IMR-90 (cell line): ENCODE data around the gene BUD23. TPM values are rescaled to one million over a fixed set of nuclear protein-coding genes. Genes with fewer than 3 reads are reported as not detected.
A peak's percentile ranks its signal among the peaks of the same experiment; 100 is the strongest.

Experiments
- ATAC-seq: fragments of 200-7000 bp; cut with Tn5 transposase; 2 replicates; pipeline ENCODE4 v1.9.1; 2020; ENCODE audit warnings: low read depth, mild to moderate bottlenecking, moderate library complexity
- BruUV-seq: library from RNA; stranded (reverse); fragments of 400-500 nt; replicated peaks from 2 replicates; lab custom pipeline; 2021; lab: Mats Ljungman, UMichigan
- CTCF ChIA-PET: fragments of 300-600 bp; formaldehyde crosslinking; extraction: SDS; loops from one replicate; lab custom pipeline; 2021; ENCODE audit warnings: antibody characterized with exemption; lab: Yijun Ruan, JAX
- POLR2A ChIA-PET: fragments of 300-600 bp; sonication (Branson Sonifier 250); formaldehyde crosslinking; loops from one replicate; lab custom pipeline; 2022; ENCODE audit warnings: antibody characterized with exemption; ENCODE audit not compliant: unreplicated experiment; lab: Charles Lee
- DNase-seq: peaks from one replicate; pipeline ENCODE4 v3.0.0; 2013
- H2AFZ ChIP-seq: replicated peaks from 2 replicates; pipeline ENCODE3; 2013; ENCODE audit warnings: low read length, mild to moderate bottlenecking; ENCODE audit not compliant: poor library complexity
- H2AK5ac ChIP-seq: 2 replicates; pipeline ENCODE4 v1.6.1; 2013; ENCODE audit warnings: low read depth, low read length, inconsistent platforms
- H2AK9ac ChIP-seq: replicated peaks from 2 replicates; pipeline ENCODE3; 2013; ENCODE audit warnings: mild to moderate bottlenecking, low read depth, low read length, moderate library complexity; ENCODE audit not compliant: poor library complexity
- H2BK120ac ChIP-seq: 2 replicates; pipeline ENCODE4 v1.6.1; 2013; ENCODE audit warnings: low read depth, low read length, inconsistent platforms
- H2BK15ac ChIP-seq: 3 replicates; pipeline ENCODE4 v1.6.1; 2013; ENCODE audit warnings: low read depth, low read length, inconsistent platforms
- H2BK20ac ChIP-seq: 2 replicates; pipeline ENCODE4 v1.6.1; 2013; ENCODE audit warnings: low read depth, mild to moderate bottlenecking, inconsistent platforms, low read length, moderate library complexity
- H2BK5ac ChIP-seq: 2 replicates; pipeline ENCODE4 v1.6.1; 2013; ENCODE audit warnings: mild to moderate bottlenecking, low read depth, low read length, inconsistent platforms; ENCODE audit not compliant: poor library complexity, severe bottlenecking
- H3K14ac ChIP-seq: replicated peaks from 2 replicates; pipeline ENCODE4 v1.6.1; 2013; ENCODE audit warnings: low read depth, low read length, inconsistent platforms
- H3K18ac ChIP-seq: 2 replicates; pipeline ENCODE4 v1.6.1; 2013; ENCODE audit warnings: low read depth, low read length, control low read depth
- H3K23ac ChIP-seq: 2 replicates; pipeline ENCODE4 v1.6.1; 2013; ENCODE audit warnings: low read depth, low read length, inconsistent platforms
- H3K27ac ChIP-seq: 2 replicates; pipeline ENCODE4 v1.5.1; 2013; ENCODE audit warnings: mild to moderate bottlenecking, control low read depth, low read length; ENCODE audit not compliant: insufficient read depth
- H3K27me3 ChIP-seq: 2 replicates; pipeline ENCODE4 v1.6.1; 2013; ENCODE audit warnings: low read length; ENCODE audit not compliant: control insufficient read depth, insufficient read depth
- H3K36me3 ChIP-seq: 2 replicates; pipeline ENCODE4 v1.6.1; 2013; ENCODE audit warnings: low read length, mixed read lengths; ENCODE audit not compliant: control insufficient read depth, insufficient read depth
- H3K4ac ChIP-seq: 2 replicates; pipeline ENCODE4 v1.6.1; 2013; ENCODE audit warnings: low read depth, low read length, inconsistent platforms
- H3K4me1 ChIP-seq: 2 replicates; pipeline ENCODE4 v1.6.1; 2013; ENCODE audit warnings: low read length, mixed read lengths; ENCODE audit not compliant: control insufficient read depth, insufficient read depth
- H3K4me2 ChIP-seq: 2 replicates; pipeline ENCODE4 v1.6.1; 2013; ENCODE audit warnings: low read depth, mild to moderate bottlenecking, control low read depth, low read length, moderate library complexity
- H3K4me3 ChIP-seq: 2 replicates; pipeline ENCODE4 v1.5.1; 2013; ENCODE audit warnings: low read depth, mild to moderate bottlenecking, control low read depth, low read length, moderate library complexity; ENCODE audit not compliant: insufficient read depth
- H3K56ac ChIP-seq: 2 replicates; pipeline ENCODE4 v1.6.1; 2013; ENCODE audit warnings: low read length, inconsistent platforms; ENCODE audit not compliant: insufficient read depth; ENCODE audit errors: extremely low read depth
- H3K79me1 ChIP-seq, 2 experiments: 2 replicates each; pipeline ENCODE4 v1.6.1; 2013; ENCODE audit warnings: low read length in 2 of 2, inconsistent platforms in 1 of 2, low read depth in 1 of 2
- H3K9ac ChIP-seq: 2 replicates; pipeline ENCODE4 v1.6.1; 2013; ENCODE audit warnings: low read depth, low read length, control low read depth
- H3K9me1 ChIP-seq: 2 replicates; pipeline ENCODE4 v1.6.1; 2013; ENCODE audit warnings: low read length, inconsistent platforms; ENCODE audit not compliant: insufficient read depth
- H3K9me3 ChIP-seq: 2 replicates; pipeline ENCODE4 v1.6.1; 2013; ENCODE audit warnings: low read length; ENCODE audit not compliant: control insufficient read depth, insufficient read depth
- H4K20me1 ChIP-seq: 2 replicates; pipeline ENCODE4 v1.6.1; 2013; ENCODE audit warnings: low read length, inconsistent platforms; ENCODE audit not compliant: insufficient read depth
- H4K5ac ChIP-seq: 2 replicates; pipeline ENCODE4 v1.6.1; 2013; ENCODE audit warnings: mild to moderate bottlenecking, low read depth, low read length, control low read depth
- H4K8ac ChIP-seq, 2 experiments: 2 replicates each; pipeline ENCODE4 v1.6.1; 2013; ENCODE audit warnings: low read depth in 2 of 2, low read length in 2 of 2, control low read depth in 1 of 2, inconsistent platforms in 1 of 2
- H4K91ac ChIP-seq: 2 replicates; pipeline ENCODE4 v1.6.1; 2013; ENCODE audit warnings: low read depth, low read length, inconsistent platforms; ENCODE audit not compliant: insufficient read depth
- BHLHE40 ChIP-seq: fragments of 150-350 bp; IDR thresholded peaks from 2 replicates; pipeline ENCODE4 v1.6.1; 2016; ENCODE audit warnings: mild to moderate bottlenecking, low read depth, low read length
- CEBPB ChIP-seq: IDR thresholded peaks from 2 replicates; pipeline ENCODE4 v1.6.1; 2012; ENCODE audit warnings: low read depth, low read length, improper control_type of control experiment
- CHD1 ChIP-seq: IDR thresholded peaks from 2 replicates; pipeline ENCODE4 v1.6.1; 2012; ENCODE audit warnings: low read depth, low read length, improper control_type of control experiment
- FOS ChIP-seq: fragments of 150-350 bp; IDR thresholded peaks from 2 replicates; pipeline ENCODE4 v1.6.1; 2016; ENCODE audit warnings: low read depth, low read length
- MAZ ChIP-seq: IDR thresholded peaks from 2 replicates; pipeline ENCODE4 v1.6.1; 2012; ENCODE audit warnings: low read depth, mild to moderate bottlenecking, low read length, improper control_type of control experiment, moderate library complexity, borderline replicate concordance
- MXI1 ChIP-seq: IDR thresholded peaks from 2 replicates; pipeline ENCODE4 v1.6.1; 2012; ENCODE audit warnings: low read depth, mild to moderate bottlenecking, low read length, moderate library complexity, borderline replicate concordance
- NFE2L2 ChIP-seq: fragments of 150-350 bp; IDR thresholded peaks from 2 replicates; pipeline ENCODE4 v1.6.1; 2016; ENCODE audit warnings: low read depth, mild to moderate bottlenecking, low read length
- RAD21 ChIP-seq: IDR thresholded peaks from 2 replicates; pipeline ENCODE4 v1.6.1; 2012; ENCODE audit warnings: low read length, improper control_type of control experiment
- RCOR1 ChIP-seq: IDR thresholded peaks from 2 replicates; pipeline ENCODE4 v1.6.1; 2012; ENCODE audit warnings: mild to moderate bottlenecking, low read length, improper control_type of control experiment; ENCODE audit not compliant: insufficient replicate concordance
- SMC3 ChIP-seq: fragments of 150-350 bp; IDR thresholded peaks from 2 replicates; pipeline ENCODE4 v1.6.1; 2016; ENCODE audit warnings: low read depth, mild to moderate bottlenecking, antibody characterized with exemption, low read length, moderate library complexity
- WGBS, 2 experiments: methylation state at CpG; one replicate each; pipeline versions ENCODE4 v1.1.5 to v1.1.7; 2013; ENCODE audit warnings: missing lambda C conversion rate in 2 of 2; ENCODE audit not compliant: insufficient read length in 1 of 2; ENCODE audit errors: extremely low coverage in 2 of 2; 5-methylcytosine and 5-hydroxymethylcytosine counted together
- dilution Hi-C: fragments of 300-500 bp; cut with HindIII; formaldehyde crosslinking; loops from one replicate; pipeline ENCODE4 v1.14.3; 2018; ENCODE audit warnings: low sequenced_read_pairs; ENCODE audit not compliant: unreplicated experiment
- in situ Hi-C: fragments of 300-500 bp; cut with MboI; formaldehyde crosslinking; loops from 3 replicates; pipeline ENCODE4 v1.14.3; 2019; ENCODE audit warnings: low sequenced_read_pairs, inconsistent platforms, mixed read lengths
- intact Hi-C: fragments of 100-400 bp; cut with micrococcal nuclease; formaldehyde crosslinking; loops from 2 replicates; pipeline ENCODE4 v1.10.0; 2022
- polyA plus RNA-seq, 3 experiments: library from polyadenylated mRNA; depleted of rRNA; stranded (reverse); fragments of >200 nt; gene quantifications; 2 replicates each; pipeline ENCODE4 v1.2.3, GENCODE V29; 2012; ENCODE audit warnings: low replicate concordance in 1 of 3
- total RNA-seq: library from RNA; depleted of rRNA; stranded (reverse); fragments of >200 nt; gene quantifications from 2 replicates; pipeline ENCODE4 v1.2.3, GENCODE V29; 2012
- TF ChIP-seq, protein P1 (sequence below): conservative IDR thresholded peaks from 2 replicates; pipeline ENCODE4 v1.5.1; 2012; ENCODE audit warnings: mild to moderate bottlenecking, low read depth, low read length, improper control_type of control experiment
- TF ChIP-seq, protein P2 (sequence below): fragments of 150-350 bp; IDR thresholded peaks from 2 replicates; pipeline ENCODE4 v1.6.1; 2017; ENCODE audit warnings: mild to moderate bottlenecking, antibody characterized with exemption, low read length, low read depth
- TF ChIP-seq, protein P3 (sequence below): fragments of 150-350 bp; IDR thresholded peaks from 2 replicates; pipeline ENCODE4 v1.6.1; 2016; ENCODE audit warnings: low read depth, mild to moderate bottlenecking, low read length, moderate library complexity, borderline replicate concordance

Gene BUD23
- total and polyA plus RNA-seq, 2 of the 4 experiments (the other 2 are of a cell fraction), result 35.7 to 65.2 TPM

DNA sequence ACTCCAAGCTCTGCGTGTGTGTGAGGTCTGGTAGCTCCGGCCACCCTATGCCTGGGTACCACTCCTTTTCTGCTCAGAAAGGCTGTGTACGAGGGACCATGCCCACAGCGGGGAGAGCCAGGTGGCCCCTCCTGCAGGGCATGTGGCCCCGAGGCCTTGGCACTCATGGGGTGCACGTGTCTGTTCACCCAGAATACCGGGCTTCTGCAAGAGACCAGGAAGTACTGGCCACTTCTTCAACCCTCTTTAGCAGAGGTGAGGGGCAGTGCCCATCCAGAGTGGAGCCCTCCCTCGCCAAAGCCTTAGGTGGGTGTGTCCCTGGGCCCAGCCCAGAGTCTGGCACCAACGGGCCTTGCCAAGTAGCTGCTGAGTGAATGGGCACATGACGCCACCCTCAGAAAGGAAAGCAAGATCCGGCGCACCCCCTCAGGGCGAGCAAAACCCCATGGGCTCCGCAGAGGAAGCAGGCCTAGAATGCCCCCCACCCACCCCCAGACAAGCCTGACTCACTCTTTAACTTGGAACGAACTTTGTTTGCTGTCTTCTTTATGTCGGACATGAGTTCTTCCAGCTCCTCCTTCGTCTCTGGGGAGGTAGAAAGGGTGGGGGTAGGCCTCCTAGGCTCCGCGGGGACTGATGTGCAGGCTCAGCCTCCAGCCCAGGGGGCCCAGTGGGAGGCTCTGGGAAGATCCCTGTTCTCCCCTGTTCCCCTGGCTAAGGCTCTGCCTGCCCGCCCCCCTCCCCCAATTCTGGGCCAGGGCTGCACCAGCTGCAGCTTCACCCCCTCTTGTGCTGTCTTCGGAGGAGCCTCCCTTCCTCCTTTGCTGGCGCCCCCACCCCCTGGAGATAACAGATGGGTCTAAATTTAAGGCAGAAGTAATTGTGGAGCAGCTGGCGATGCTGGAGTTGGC lies 21.5 kb downstream of the BUD23 start:
- peak overlapping the region; percentile 23; the same call in 1 of the 2 replicates for H2AK5ac ChIP-seq
- TF ChIP-seq CHD1 (no peak), NFE2L2 (no peak), RCOR1 (no peak), MAZ (no peak), CEBPB (no peak), MXI1 (no peak), RAD21 (no peak), SMC3 (no peak), BHLHE40 (no peak), FOS (no peak)
- TF ChIP-seq, protein P1, sequence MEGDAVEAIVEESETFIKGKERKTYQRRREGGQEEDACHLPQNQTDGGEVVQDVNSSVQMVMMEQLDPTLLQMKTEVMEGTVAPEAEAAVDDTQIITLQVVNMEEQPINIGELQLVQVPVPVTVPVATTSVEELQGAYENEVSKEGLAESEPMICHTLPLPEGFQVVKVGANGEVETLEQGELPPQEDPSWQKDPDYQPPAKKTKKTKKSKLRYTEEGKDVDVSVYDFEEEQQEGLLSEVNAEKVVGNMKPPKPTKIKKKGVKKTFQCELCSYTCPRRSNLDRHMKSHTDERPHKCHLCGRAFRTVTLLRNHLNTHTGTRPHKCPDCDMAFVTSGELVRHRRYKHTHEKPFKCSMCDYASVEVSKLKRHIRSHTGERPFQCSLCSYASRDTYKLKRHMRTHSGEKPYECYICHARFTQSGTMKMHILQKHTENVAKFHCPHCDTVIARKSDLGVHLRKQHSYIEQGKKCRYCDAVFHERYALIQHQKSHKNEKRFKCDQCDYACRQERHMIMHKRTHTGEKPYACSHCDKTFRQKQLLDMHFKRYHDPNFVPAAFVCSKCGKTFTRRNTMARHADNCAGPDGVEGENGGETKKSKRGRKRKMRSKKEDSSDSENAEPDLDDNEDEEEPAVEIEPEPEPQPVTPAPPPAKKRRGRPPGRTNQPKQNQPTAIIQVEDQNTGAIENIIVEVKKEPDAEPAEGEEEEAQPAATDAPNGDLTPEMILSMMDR, result no peak
- TF ChIP-seq, protein P2, sequence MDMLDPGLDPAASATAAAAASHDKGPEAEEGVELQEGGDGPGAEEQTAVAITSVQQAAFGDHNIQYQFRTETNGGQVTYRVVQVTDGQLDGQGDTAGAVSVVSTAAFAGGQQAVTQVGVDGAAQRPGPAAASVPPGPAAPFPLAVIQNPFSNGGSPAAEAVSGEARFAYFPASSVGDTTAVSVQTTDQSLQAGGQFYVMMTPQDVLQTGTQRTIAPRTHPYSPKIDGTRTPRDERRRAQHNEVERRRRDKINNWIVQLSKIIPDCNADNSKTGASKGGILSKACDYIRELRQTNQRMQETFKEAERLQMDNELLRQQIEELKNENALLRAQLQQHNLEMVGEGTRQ, result no peak
- TF ChIP-seq, protein P3, sequence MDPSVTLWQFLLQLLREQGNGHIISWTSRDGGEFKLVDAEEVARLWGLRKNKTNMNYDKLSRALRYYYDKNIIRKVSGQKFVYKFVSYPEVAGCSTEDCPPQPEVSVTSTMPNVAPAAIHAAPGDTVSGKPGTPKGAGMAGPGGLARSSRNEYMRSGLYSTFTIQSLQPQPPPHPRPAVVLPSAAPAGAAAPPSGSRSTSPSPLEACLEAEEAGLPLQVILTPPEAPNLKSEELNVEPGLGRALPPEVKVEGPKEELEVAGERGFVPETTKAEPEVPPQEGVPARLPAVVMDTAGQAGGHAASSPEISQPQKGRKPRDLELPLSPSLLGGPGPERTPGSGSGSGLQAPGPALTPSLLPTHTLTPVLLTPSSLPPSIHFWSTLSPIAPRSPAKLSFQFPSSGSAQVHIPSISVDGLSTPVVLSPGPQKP, result no peak
- H3K9ac ChIP-seq, result no peak overlapping the region
- peak; percentile 21; the same call in 1 of the 2 replicates for ATAC-seq
- no peak overlapping the region for H2BK5ac ChIP-seq
- H3K14ac ChIP-seq, result no peak overlapping the region
- H3K4me2 ChIP-seq, result no peak overlapping the region
- ChIA-PET POLR2A (interaction anchor here (0.6 kb wide), 1 partner anchor 184 kb away, joined by 7 read pairs; no protein-coding TSS in a partner anchor), CTCF (no interaction called here)
- H2BK20ac ChIP-seq, result no peak overlapping the region
- H4K5ac ChIP-seq, result no peak overlapping the region
- WGBS, 2 experiments, result 78% methylated on average over 7 of the region's 23 CpGs; no CpG with 5 or more reads in 1 of the 2 experiments
- peak overlapping the region; percentile 70 for H2AK9ac ChIP-seq
- peaks cover 63% of the 10 kb centered on the region for H4K20me1 ChIP-seq
- intact Hi-C loops, result no loop called here
- 0 out of 2 replicates have a peak, but pooled peaks cover 9% of the 10 kb centered on the region for H3K9me1 ChIP-seq
- BruUV-seq, result no TSS peak
- H2BK15ac ChIP-seq, result no peak overlapping the region
- H3K4me3 ChIP-seq, result no peak overlapping the region
- H4K91ac ChIP-seq, result no peak overlapping the region
- in situ Hi-C loops, result no loop called here
- H3K4ac ChIP-seq, result no peak overlapping the region; the same call in 1 of the 2 replicates
- no peak overlapping the region for H3K56ac ChIP-seq
- no peak overlapping the region for H3K27ac ChIP-seq
- peak overlapping the region; percentile 49; the same call in 1 of the 2 replicates for H3K23ac ChIP-seq
- H2BK120ac ChIP-seq, result no peak overlapping the region
- dilution Hi-C loops, result no loop called here
- H3K18ac ChIP-seq, result no peak overlapping the region
- peaks cover 11 to 47% of the 10 kb centered on the region in 2 experiments; a peak in 3 of 4 replicates for H3K79me1 ChIP-seq
- no peak overlapping the region for H4K8ac ChIP-seq
- peak overlapping the region; percentile 48 for H2AFZ ChIP-seq
- peak; percentile 44 for DNase-seq
- H3K4me1 ChIP-seq, result peaks cover 8% of the 10 kb centered on the region
- peaks cover 41% of the 10 kb centered on the region for H3K36me3 ChIP-seq
- no peaks in the 10 kb centered on the region for H3K9me3 ChIP-seq
- no peaks in the 10 kb centered on the region for H3K27me3 ChIP-seq
